ENCODE results near the gene EIF4G2.

Gene EIF4G2

DNA sequence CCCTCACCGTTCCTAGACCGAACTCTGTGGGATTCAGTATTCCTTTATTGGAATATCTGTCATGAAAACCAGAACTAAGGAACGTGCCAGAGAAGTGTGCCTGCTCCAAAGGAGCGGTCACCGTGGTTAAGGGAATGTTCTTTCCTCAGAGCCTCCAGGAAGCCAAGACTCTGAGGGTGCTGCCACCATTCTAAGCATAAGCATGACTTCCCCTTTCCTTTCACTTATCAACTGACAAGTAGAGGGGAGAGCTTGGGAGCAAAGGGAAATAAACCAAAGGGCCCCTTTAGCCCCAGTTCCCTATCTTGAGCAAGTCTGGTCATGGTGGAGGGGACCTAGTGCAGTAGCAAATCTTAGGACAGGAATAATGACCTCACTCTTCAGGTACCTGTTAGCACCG lies 30.9 kb downstream of the EIF4G2 start:
- no peak overlapping the region for H3K27ac ChIP-seq (ENCODE audit: low read depth, low read length)
- H3K36me3 ChIP-seq (ENCODE audit: control insufficient read depth, low read length) = peaks cover 59% of the 10 kb centered on the region
- TF ChIP-seq, protein P1, sequence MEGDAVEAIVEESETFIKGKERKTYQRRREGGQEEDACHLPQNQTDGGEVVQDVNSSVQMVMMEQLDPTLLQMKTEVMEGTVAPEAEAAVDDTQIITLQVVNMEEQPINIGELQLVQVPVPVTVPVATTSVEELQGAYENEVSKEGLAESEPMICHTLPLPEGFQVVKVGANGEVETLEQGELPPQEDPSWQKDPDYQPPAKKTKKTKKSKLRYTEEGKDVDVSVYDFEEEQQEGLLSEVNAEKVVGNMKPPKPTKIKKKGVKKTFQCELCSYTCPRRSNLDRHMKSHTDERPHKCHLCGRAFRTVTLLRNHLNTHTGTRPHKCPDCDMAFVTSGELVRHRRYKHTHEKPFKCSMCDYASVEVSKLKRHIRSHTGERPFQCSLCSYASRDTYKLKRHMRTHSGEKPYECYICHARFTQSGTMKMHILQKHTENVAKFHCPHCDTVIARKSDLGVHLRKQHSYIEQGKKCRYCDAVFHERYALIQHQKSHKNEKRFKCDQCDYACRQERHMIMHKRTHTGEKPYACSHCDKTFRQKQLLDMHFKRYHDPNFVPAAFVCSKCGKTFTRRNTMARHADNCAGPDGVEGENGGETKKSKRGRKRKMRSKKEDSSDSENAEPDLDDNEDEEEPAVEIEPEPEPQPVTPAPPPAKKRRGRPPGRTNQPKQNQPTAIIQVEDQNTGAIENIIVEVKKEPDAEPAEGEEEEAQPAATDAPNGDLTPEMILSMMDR (IDR thresholded peaks at IDR 0.05; ENCODE audit: low read depth, low read length, poor library complexity, severe bottlenecking) = no peak
- TF ChIP-seq EZH2phosphoT487 (IDR thresholded peaks at IDR 0.05; ENCODE audit: borderline replicate concordance, low read length) = no peak

DNA sequence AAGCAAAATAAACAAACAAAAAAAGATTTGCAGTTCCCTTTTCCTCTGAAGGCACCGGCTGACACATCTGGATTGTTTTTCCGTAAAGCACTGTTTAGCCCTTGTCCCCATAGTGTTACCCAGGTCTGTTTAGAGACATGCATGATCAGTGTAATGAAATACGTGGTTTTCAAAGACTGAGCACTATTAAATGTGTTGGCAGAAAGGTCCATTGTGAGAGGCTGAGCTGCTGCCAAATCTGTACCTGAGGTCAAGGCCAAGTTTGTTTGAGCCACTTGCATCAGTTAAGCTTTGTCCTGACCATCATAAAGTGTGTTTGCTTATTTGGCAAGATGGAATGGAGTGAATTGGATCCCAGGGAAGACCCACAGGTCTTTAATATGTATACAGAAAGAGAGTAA lies 31.3 kb downstream of the EIF4G2 start:
- no peaks in the 10 kb centered on the region for H3K9me2 ChIP-seq (replicated peaks; ENCODE audit: control insufficient read depth, low read length)
- peaks cover 3% of the 10 kb centered on the region; the same call in 1 of the 2 replicates for H3F3A ChIP-seq (ENCODE audit: control insufficient read depth, insufficient read depth)
- H3K36me3 ChIP-seq (ENCODE audit: control insufficient read depth, low read length) = peaks cover 63% of the 10 kb centered on the region
- no peak overlapping the region for H3K4me2 ChIP-seq (ENCODE audit: low read length)
- no peak overlapping the region for H3K4me3 ChIP-seq (ENCODE audit: low read length)
- no peak for TF ChIP-seq EZH2phosphoT487 (IDR thresholded peaks at IDR 0.05; ENCODE audit: borderline replicate concordance, low read length)
- TF ChIP-seq, protein P1 (IDR thresholded peaks at IDR 0.05; ENCODE audit: low read depth, low read length, poor library complexity, severe bottlenecking) = no peak
- no peaks in the 10 kb centered on the region for H3K4me1 ChIP-seq (ENCODE audit: control insufficient read depth, low read length)
- H4K20me1 ChIP-seq (ENCODE audit: control insufficient read depth, insufficient read depth, low read depth, low read length) = no peaks in the 10 kb centered on the region
- H3K9me3 ChIP-seq (ENCODE audit: control insufficient read depth, insufficient read depth, low read length) = no peaks in the 10 kb centered on the region
- no peaks in the 10 kb centered on the region for H3K27me3 ChIP-seq (ENCODE audit: control insufficient read depth, low read length)
- H3K27ac ChIP-seq (ENCODE audit: low read depth, low read length) = no peak overlapping the region
- H3K79me2 ChIP-seq (ENCODE audit: control insufficient read depth, low read length) = no peaks in the 10 kb centered on the region

More for the DNA sequence above, 30.9 kb downstream of the EIF4G2 start:
- Histone ChIP-seq H3K27me3 (ENCODE audit: control insufficient read depth, low read length) (no peaks in the 10 kb centered on the region), H3K4me2 (ENCODE audit: low read length) (no peak overlapping the region), H3K79me2 (ENCODE audit: control insufficient read depth, low read length) (no peaks in the 10 kb centered on the region), H3K4me3 (ENCODE audit: low read length) (no peak overlapping the region), H3K4me1 (ENCODE audit: control insufficient read depth, low read length) (no peaks in the 10 kb centered on the region), H3K9me3 (ENCODE audit: control insufficient read depth, insufficient read depth, low read length) (no peaks in the 10 kb centered on the region), H3F3A (ENCODE audit: control insufficient read depth, insufficient read depth) (peaks cover 3% of the 10 kb centered on the region; the same call in 1 of the 2 replicates), H3K9me2 (replicated peaks; ENCODE audit: control insufficient read depth, low read length) (no peaks in the 10 kb centered on the region), H4K20me1 (ENCODE audit: control insufficient read depth, insufficient read depth, low read depth, low read length) (no peaks in the 10 kb centered on the region)

DNA sequence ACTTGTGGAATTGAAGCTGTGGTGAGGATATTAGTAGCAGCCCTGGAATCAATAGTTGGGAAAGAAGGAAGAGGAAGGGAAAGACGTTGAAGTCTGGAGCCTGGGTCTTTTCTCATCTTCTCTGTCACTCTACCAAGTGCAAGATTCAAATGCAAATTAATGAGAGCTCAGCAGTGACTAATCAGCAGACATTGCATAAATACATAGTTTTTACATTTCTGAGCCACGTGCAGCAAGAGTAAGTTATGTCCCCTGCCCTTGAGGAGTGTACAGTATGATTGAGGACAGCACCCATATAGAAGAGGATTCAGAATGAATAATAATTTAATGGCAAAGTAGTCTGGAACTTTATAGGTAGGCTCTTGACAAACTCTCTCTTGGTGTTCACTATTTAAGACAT lies 33.9 kb downstream of the EIF4G2 start:
- H3K4me2 ChIP-seq (ENCODE audit: low read length) = no peak overlapping the region
- no peaks in the 10 kb centered on the region for H3K9me2 ChIP-seq (replicated peaks; ENCODE audit: control insufficient read depth, low read length)

More for the DNA sequence above, 33.9 kb downstream of the EIF4G2 start:
- H3K27me3 ChIP-seq (ENCODE audit: control insufficient read depth, low read length) = no peaks in the 10 kb centered on the region
- H3K9me3 ChIP-seq (ENCODE audit: control insufficient read depth, insufficient read depth, low read length) = no peaks in the 10 kb centered on the region
- peaks cover 89% of the 10 kb centered on the region for H3K36me3 ChIP-seq (ENCODE audit: control insufficient read depth, low read length)
- H3K27ac ChIP-seq (ENCODE audit: low read depth, low read length) = no peak overlapping the region
- no peak for TF ChIP-seq EZH2phosphoT487 (IDR thresholded peaks at IDR 0.05; ENCODE audit: borderline replicate concordance, low read length)
- TF ChIP-seq, protein P1 (IDR thresholded peaks at IDR 0.05; ENCODE audit: low read depth, low read length, poor library complexity, severe bottlenecking) = no peak
- no peaks in the 10 kb centered on the region for H3K79me2 ChIP-seq (ENCODE audit: control insufficient read depth, low read length)
- no peaks in the 10 kb centered on the region for H3K4me1 ChIP-seq (ENCODE audit: control insufficient read depth, low read length)
- peaks cover 3% of the 10 kb centered on the region; the same call in 1 of the 2 replicates for H3F3A ChIP-seq (ENCODE audit: control insufficient read depth, insufficient read depth)
- H4K20me1 ChIP-seq (ENCODE audit: control insufficient read depth, insufficient read depth, low read depth, low read length) = no peaks in the 10 kb centered on the region
- no peak overlapping the region for H3K4me3 ChIP-seq (ENCODE audit: low read length)
